ENCODE measurements around the gene PDE3A.

Gene PDE3A

DNA sequence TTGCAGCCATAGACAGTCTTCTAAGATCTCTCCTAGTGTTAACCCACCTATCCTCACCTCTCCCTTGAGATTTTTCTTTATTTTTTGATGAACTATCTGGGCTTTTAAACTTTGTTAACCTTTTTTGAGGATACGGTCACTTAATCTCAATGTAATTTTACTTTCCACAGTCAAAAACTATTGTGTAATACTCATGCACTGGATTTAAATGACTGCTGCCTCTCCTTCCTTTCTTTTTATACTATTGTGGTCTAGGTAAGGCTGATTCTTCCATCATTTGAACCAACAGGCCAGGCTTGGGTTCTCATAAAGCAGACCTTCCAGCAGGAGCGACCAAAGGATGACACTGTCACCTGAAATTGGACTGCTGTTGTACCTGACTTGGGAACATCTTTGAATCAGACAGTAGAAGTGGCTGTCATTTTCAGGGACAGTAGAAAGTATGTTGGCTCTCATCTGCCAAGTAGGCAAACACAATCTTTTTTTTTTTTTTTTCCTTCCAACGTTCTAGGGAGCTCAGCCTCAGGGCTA is 689 bp upstream of the PDE3A start:
- no peaks in the 10 kb centered on the region for H3K36me3 ChIP-seq (ENCODE audit: control insufficient read depth, insufficient read depth, low read length)
- TF ChIP-seq, protein P1, sequence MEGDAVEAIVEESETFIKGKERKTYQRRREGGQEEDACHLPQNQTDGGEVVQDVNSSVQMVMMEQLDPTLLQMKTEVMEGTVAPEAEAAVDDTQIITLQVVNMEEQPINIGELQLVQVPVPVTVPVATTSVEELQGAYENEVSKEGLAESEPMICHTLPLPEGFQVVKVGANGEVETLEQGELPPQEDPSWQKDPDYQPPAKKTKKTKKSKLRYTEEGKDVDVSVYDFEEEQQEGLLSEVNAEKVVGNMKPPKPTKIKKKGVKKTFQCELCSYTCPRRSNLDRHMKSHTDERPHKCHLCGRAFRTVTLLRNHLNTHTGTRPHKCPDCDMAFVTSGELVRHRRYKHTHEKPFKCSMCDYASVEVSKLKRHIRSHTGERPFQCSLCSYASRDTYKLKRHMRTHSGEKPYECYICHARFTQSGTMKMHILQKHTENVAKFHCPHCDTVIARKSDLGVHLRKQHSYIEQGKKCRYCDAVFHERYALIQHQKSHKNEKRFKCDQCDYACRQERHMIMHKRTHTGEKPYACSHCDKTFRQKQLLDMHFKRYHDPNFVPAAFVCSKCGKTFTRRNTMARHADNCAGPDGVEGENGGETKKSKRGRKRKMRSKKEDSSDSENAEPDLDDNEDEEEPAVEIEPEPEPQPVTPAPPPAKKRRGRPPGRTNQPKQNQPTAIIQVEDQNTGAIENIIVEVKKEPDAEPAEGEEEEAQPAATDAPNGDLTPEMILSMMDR (IDR thresholded peaks at IDR 0.05), result no peak

GRCh38 chr12:20368651-20369304 is 441 bp downstream of the PDE3A start:
- Histone ChIP-seq H3K79me2 (no peaks in the 10 kb centered on the region), H3K9me3 (ENCODE audit: control insufficient read depth, low read length) (no peaks in the 10 kb centered on the region), H3K4me1 (no peaks in the 10 kb centered on the region), H3K9ac (no peak overlapping the region), H2AFZ (peak overlapping the region; percentile 59), H3K27me3 (ENCODE audit: control insufficient read depth, insufficient read depth, low read length) (no peaks in the 10 kb centered on the region), H3K27ac (no peak overlapping the region), H3K36me3 (ENCODE audit: control insufficient read depth, insufficient read depth, low read length) (no peaks in the 10 kb centered on the region), H3K4me2 (ENCODE audit: low read length) (peak overlapping the region; percentile 92), H3K4me3 (ENCODE audit: low read depth, low read length) (peak overlapping the region; percentile 66)
- TF ChIP-seq, protein P1 (IDR thresholded peaks at IDR 0.05), result no peak

More for the DNA sequence above, 689 bp upstream of the PDE3A start:
- Histone ChIP-seq H3K9me3 (ENCODE audit: control insufficient read depth, low read length) (no peaks in the 10 kb centered on the region), H3K4me2 (ENCODE audit: low read length) (peak overlapping the region; percentile 92), H3K27me3 (ENCODE audit: control insufficient read depth, insufficient read depth, low read length) (no peaks in the 10 kb centered on the region), H3K79me2 (no peaks in the 10 kb centered on the region), H2AFZ (peak overlapping the region; percentile 59), H3K27ac (no peak overlapping the region), H3K9ac (no peak overlapping the region), H3K4me1 (no peaks in the 10 kb centered on the region), H3K4me3 (ENCODE audit: low read depth, low read length) (peak overlapping the region; percentile 66)

GRCh38 chr12:20369305-20370013 is 1.1 kb downstream of the PDE3A start:
- Histone ChIP-seq H3K36me3 (ENCODE audit: control insufficient read depth, insufficient read depth, low read length) (no peaks in the 10 kb centered on the region), H2AFZ (peak overlapping the region; percentile 5), H3K4me2 (ENCODE audit: low read length) (peak overlapping the region; percentile 92), H3K4me3 (ENCODE audit: low read depth, low read length) (peak overlapping the region; percentile 66), H3K27ac (no peak overlapping the region), H3K9ac (no peak overlapping the region), H3K4me1 (no peaks in the 10 kb centered on the region), H3K79me2 (no peaks in the 10 kb centered on the region), H3K27me3 (ENCODE audit: control insufficient read depth, insufficient read depth, low read length) (no peaks in the 10 kb centered on the region), H3K9me3 (ENCODE audit: control insufficient read depth, low read length) (no peaks in the 10 kb centered on the region)
- TF ChIP-seq, protein P1 (IDR thresholded peaks at IDR 0.05), result no peak

DNA sequence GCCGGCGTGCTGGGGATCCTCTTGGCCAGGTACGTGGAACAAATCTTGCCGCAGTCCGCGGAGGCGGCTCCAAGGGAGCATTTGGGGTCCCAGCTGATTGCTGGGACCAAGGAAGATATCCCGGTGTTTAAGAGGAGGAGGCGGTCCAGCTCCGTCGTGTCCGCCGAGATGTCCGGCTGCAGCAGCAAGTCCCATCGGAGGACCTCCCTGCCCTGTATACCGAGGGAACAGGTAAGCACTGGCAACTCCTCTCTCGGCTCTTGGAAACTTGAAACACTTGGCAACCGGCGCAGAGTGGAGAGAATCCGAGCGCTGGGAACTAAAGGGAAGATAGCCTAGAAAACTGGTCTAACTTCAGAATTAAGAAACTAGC is 1.7 kb downstream of the PDE3A start:
- Histone ChIP-seq H3K9me3 (ENCODE audit: control insufficient read depth, low read length) (no peaks in the 10 kb centered on the region), H3K9ac (no peak overlapping the region), H3K4me1 (no peaks in the 10 kb centered on the region), H3K4me2 (ENCODE audit: low read length) (peak overlapping the region; percentile 92), H2AFZ (peak overlapping the region; percentile 5), H3K27me3 (ENCODE audit: control insufficient read depth, insufficient read depth, low read length) (no peaks in the 10 kb centered on the region), H3K36me3 (ENCODE audit: control insufficient read depth, insufficient read depth, low read length) (no peaks in the 10 kb centered on the region), H3K27ac (no peak overlapping the region), H3K4me3 (ENCODE audit: low read depth, low read length) (peak overlapping the region; percentile 66), H3K79me2 (no peaks in the 10 kb centered on the region)
- TF ChIP-seq, protein P1 (IDR thresholded peaks at IDR 0.05), result no peak
